GM18907 (cell line): Measurements from ENCODE around the gene VSTM2L.

Experiments
- ATAC-seq: cut with Tn5 transposase; IDR thresholded peaks from one replicate; pipeline ENCODE4 v1.9.1; 2021; ENCODE audit warnings: mild to moderate bottlenecking, moderate library complexity; ENCODE audit not compliant: unreplicated experiment

Gene VSTM2L

GRCh38 chr20:37877832-37878772 is 24.8 kb upstream of the VSTM2L start:
- no peak for ATAC-seq

- ATAC-seq: no peak
Measured at GRCh38 chr20:37878835-37879599, 23.9 kb upstream of the VSTM2L start.

GRCh38 chr20:37879843-37880242 is 23.1 kb upstream of the VSTM2L start:
- no peak for ATAC-seq

- ATAC-seq: no peak
Measured at GRCh38 chr20:37880726-37881591, 22.0 kb upstream of the VSTM2L start.

GRCh38 chr20:37881601-37882343 is 21.2 kb upstream of the VSTM2L start:
- ATAC-seq: no peak

- ATAC-seq: no peak
Measured at GRCh38 chr20:37882961-37883712, 19.8 kb upstream of the VSTM2L start.

GRCh38 chr20:37885042-37885441 is 17.9 kb upstream of the VSTM2L start:
- no peak for ATAC-seq

- no peak for ATAC-seq
Measured at GRCh38 chr20:37885593-37886503, 17.1 kb upstream of the VSTM2L start.

GRCh38 chr20:37886851-37887297 is 16.1 kb upstream of the VSTM2L start:
- ATAC-seq: no peak

GRCh38 chr20:37888641-37889040 is 14.3 kb upstream of the VSTM2L start:
- ATAC-seq: no peak

GRCh38 chr20:37890108-37890507 is 12.8 kb upstream of the VSTM2L start:
- no peak for ATAC-seq

GRCh38 chr20:37890643-37891042 is 12.3 kb upstream of the VSTM2L start:
- no peak for ATAC-seq

GRCh38 chr20:37892001-37892400 is 10.9 kb upstream of the VSTM2L start:
- no peak for ATAC-seq

GRCh38 chr20:37893566-37894241 is 9.2 kb upstream of the VSTM2L start:
- no peak for ATAC-seq

- no peak for ATAC-seq
Measured at GRCh38 chr20:37894454-37894853, 8.5 kb upstream of the VSTM2L start.

- ATAC-seq: no peak
Measured at GRCh38 chr20:37895166-37895565, 7.8 kb upstream of the VSTM2L start.

GRCh38 chr20:37896932-37897548 is 5.9 kb upstream of the VSTM2L start:
- no peak for ATAC-seq
